Mucosa of rectum (tissue), 2 donors: ENCODE measurements around the gene WASHC2C.
"Not testable (repeated sequence)": the region's sequence is repeated elsewhere in the genome, so short reads cannot be mapped to it uniquely, and the experiment has no call there.

Experiments
- H3K27ac ChIP-seq, 2 donors: one replicate each; pipeline ENCODE4 v1.7.0; 2013; ENCODE audit warnings: inconsistent platforms in 2 of 2, low read depth in 2 of 2, low read length in 2 of 2
- H3K27me3 ChIP-seq, 2 donors: one replicate each; pipeline ENCODE4 v1.7.0; 2013; ENCODE audit warnings: low read length in 2 of 2; ENCODE audit not compliant: control insufficient read depth in 2 of 2, insufficient read depth in 2 of 2
- H3K36me3 ChIP-seq, 2 donors: one replicate each; pipeline ENCODE4 v1.7.0; 2013; ENCODE audit warnings: low read length in 2 of 2; ENCODE audit not compliant: control insufficient read depth in 2 of 2, insufficient read depth in 2 of 2
- H3K4me1 ChIP-seq, 2 donors: one replicate each; pipeline ENCODE4 v1.7.0; 2013; ENCODE audit warnings: low read length in 2 of 2, mild to moderate bottlenecking in 1 of 2; ENCODE audit not compliant: control insufficient read depth in 2 of 2, insufficient read depth in 2 of 2
- H3K4me3 ChIP-seq, 2 donors: one replicate each; pipeline ENCODE4 v1.7.0; 2013; ENCODE audit warnings: low read length in 2 of 2
- H3K9ac ChIP-seq, 2 donors: one replicate each; pipeline ENCODE4 v1.7.0; 2013; ENCODE audit warnings: low read length in 2 of 2, low read depth in 1 of 2, mild to moderate bottlenecking in 1 of 2
- H3K9me3 ChIP-seq, 2 donors: one replicate each; pipeline ENCODE4 v1.7.0; 2013; ENCODE audit warnings: low read length in 2 of 2; ENCODE audit not compliant: control insufficient read depth in 2 of 2
- donor health status: healthy.
- donor health status: Normal muscosa, but diverticular disease.

WASHC2C gene

GRCh38 chr10:45811075-45811474 lies 84.0 kb downstream of the WASHC2C start:
- Histone ChIP-seq H3K36me3 (no peaks in the 10 kb centered on the region), H3K9ac (no peak overlapping the region), H3K4me3 (no peak overlapping the region), H3K27ac (no peak overlapping the region), H3K27me3 (no peaks in the 10 kb centered on the region), H3K4me1 (no peaks in the 10 kb centered on the region), H3K9me3 (no peaks in the 10 kb centered on the region)

GRCh38 chr10:45812959-45813358 lies 85.9 kb downstream of the WASHC2C start:
- not testable (repeated sequence) for H3K9ac ChIP-seq, H3K27me3 ChIP-seq, H3K27ac ChIP-seq, H3K36me3 ChIP-seq, H3K4me3 ChIP-seq, H3K9me3 ChIP-seq, H3K4me1 ChIP-seq

GRCh38 chr10:45814146-45814545 lies 87.1 kb downstream of the WASHC2C start:
- H3K36me3 ChIP-seq, H3K9ac ChIP-seq, H3K4me3 ChIP-seq, H3K4me1 ChIP-seq, H3K27ac ChIP-seq, H3K27me3 ChIP-seq, H3K9me3 ChIP-seq: not testable (repeated sequence)

GRCh38 chr10:45817130-45817859 lies 90.2 kb downstream of the WASHC2C start:
- no peak overlapping the region for H3K4me3 ChIP-seq
- no peaks in the 10 kb centered on the region for H3K27me3 ChIP-seq
- no peaks in the 10 kb centered on the region for H3K36me3 ChIP-seq
- no peak overlapping the region for H3K9ac ChIP-seq
- H3K9me3 ChIP-seq: no peaks in the 10 kb centered on the region
- no peaks in the 10 kb centered on the region for H3K4me1 ChIP-seq
- H3K27ac ChIP-seq: no peak overlapping the region

GRCh38 chr10:45817912-45818311 lies 90.8 kb downstream of the WASHC2C start:
- Histone ChIP-seq H3K4me1 (no peaks in the 10 kb centered on the region), H3K27me3 (no peaks in the 10 kb centered on the region), H3K36me3 (no peaks in the 10 kb centered on the region), H3K27ac (no peak overlapping the region), H3K9ac (no peak overlapping the region), H3K4me3 (no peak overlapping the region), H3K9me3 (no peaks in the 10 kb centered on the region)

GRCh38 chr10:45819552-45819951 lies 92.5 kb downstream of the WASHC2C start:
- H3K9me3 ChIP-seq: no peaks in the 10 kb centered on the region
- H3K4me3 ChIP-seq: no peak overlapping the region
- no peak overlapping the region for H3K27ac ChIP-seq
- H3K9ac ChIP-seq: no peak overlapping the region
- H3K4me1 ChIP-seq: no peaks in the 10 kb centered on the region
- H3K27me3 ChIP-seq: no peaks in the 10 kb centered on the region
- no peaks in the 10 kb centered on the region for H3K36me3 ChIP-seq

GRCh38 chr10:45820107-45820830 lies 93.2 kb downstream of the WASHC2C start:
- not testable (repeated sequence) for H3K36me3 ChIP-seq

GRCh38 chr10:45822918-45823317 lies 95.9 kb downstream of the WASHC2C start:
- not testable (repeated sequence) for H3K9me3 ChIP-seq, H3K4me1 ChIP-seq, H3K27ac ChIP-seq, H3K9ac ChIP-seq, H3K36me3 ChIP-seq, H3K4me3 ChIP-seq, H3K27me3 ChIP-seq

More at GRCh38 chr10:45820107-45820830, 93.2 kb downstream of the WASHC2C start:
- not testable (repeated sequence) for H3K4me3 ChIP-seq, H3K9me3 ChIP-seq, H3K9ac ChIP-seq, H3K27ac ChIP-seq, H3K4me1 ChIP-seq, H3K27me3 ChIP-seq
